ENCODE data around the gene ITGB1.

GRCh38 chr10:32951111-32951510 is 6.9 kb downstream of the ITGB1 start:
- TF ChIP-seq EZH2phosphoT487 (IDR thresholded peaks at IDR 0.05; ENCODE audit: borderline replicate concordance, low read length) (no peak), CTCF (IDR thresholded peaks at IDR 0.05; ENCODE audit: low read depth, low read length, poor library complexity, severe bottlenecking) (no peak)

All from DOHH2 (cell line).